Skin of body (tissue), 3 donors: ENCODE measurements around the gene SPTBN4. TPM values are rescaled to one million over a fixed set of nuclear protein-coding genes. Genes with fewer than 3 reads are reported as not detected.
"Not testable (repeated sequence)": the region's sequence is repeated elsewhere in the genome, so short reads cannot be mapped to it uniquely, and the experiment has no call there.

Source experiments
- DNase-seq: peaks from one replicate; lab custom pipeline; 2025; lab: John Stamatoyannopoulos, UW
- small RNA-seq: library from RNA; depleted of rRNA; stranded (forward); fragments of <200 nt; gene quantifications from one replicate; pipeline ENCODE3, GENCODE V24; 2014; ENCODE audit warnings: low replicate concordance
- total RNA-seq: library from RNA; depleted of rRNA; stranded (reverse); fragments of >200 nt; gene quantifications from one replicate; pipeline ENCODE4 v1.2.3, GENCODE V29; 2014

The SPTBN4 gene
- total RNA-seq, 1 donor from 2014 or later = 1.2 TPM

DNA sequence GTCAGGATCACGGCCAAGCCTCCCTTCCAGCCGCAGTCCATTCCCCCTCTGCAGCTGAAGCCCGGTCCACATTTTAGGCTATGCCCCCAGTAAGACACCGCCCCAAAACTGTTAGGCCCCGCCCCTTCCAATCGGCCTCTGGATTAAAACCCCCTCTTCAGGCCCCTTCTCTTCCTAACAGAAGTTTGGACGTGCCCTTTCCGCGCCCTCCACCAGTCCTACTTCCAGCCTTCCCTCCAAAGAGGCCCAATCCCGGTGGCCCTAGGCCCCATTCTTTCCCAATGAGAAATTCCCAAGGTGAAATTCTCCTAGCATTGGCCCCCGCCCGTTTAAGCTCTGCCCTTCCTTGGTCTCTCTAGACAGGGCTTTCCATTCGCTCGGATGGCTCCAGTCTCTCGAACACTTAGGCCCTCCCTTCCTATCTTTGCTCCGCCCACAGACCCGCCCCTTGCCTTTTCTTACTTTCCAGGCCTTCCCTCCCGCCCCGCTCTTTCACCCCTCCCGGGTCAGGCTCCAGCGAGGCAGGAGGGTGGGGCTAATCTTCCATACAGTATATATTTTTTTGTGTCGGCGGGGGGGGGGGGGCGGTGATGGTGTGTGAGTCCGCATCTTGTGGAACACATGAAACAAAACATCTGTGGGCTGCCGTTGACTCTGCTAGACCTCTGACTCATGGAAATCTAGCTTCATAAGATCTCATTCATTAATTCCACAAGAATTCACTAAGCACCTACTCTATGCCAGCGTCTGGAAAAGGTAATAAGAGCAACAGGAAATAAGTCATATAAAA lies 148.0 kb downstream of the SPTBN4 start:
- peak; percentile 92 for DNase-seq

DNA sequence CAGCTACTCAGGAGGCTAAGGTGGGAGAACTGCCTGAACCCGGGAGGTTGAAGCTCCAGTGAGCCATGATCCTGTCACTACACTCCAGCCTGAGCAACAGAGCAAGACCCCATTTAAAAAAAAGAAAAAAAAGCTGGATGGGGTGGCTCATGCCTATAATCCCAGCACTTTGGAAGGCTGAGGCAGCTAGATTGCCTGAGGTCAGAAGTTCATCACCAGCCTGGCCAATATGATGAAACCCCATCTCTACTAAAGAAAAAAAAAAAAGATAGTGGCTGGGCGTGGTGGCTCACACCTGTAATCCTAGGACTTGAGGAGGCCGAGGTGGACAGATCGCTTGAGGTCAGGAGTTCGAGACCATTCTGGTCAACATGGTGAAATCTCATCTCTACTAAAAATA lies 149.4 kb downstream of the SPTBN4 start:
- DNase-seq = no peak

DNA sequence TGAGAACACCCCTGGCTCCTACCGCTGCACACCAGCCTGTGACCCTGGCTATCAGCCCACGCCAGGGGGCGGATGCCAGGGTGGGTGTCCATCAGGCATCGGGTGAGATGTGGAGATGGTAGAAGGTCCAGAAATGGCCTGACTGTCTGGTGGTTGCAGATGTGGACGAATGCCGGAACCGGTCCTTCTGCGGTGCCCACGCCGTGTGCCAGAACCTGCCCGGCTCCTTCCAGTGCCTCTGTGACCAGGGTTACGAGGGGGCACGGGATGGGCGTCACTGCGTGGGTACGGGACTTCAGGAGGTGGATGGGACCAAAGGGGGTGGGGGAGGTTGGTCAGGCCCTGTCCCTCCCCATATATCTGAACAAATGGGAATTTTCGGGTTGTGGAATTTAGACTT lies 150.1 kb downstream of the SPTBN4 start:
- no peak for DNase-seq

DNA sequence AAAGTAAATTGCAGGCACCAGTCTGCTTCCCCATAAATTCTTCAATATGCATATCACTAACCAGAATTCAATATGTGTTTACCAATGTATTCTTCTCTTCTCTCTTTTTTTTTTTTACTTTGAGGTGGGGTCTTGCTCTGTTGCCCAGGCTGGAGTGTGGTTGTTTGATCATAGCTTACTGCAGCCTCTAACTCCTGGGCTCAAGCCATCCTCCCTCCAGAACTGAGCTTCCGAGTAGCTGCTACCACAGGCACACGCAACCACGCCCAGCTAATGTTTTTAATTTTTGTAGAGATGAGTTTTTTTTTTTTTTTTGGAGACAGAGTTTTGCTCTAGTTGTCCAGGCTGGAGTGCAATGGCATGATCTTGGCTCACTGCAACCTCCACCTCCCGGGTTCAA lies 151.2 kb downstream of the SPTBN4 start:
- no peak for DNase-seq

DNA sequence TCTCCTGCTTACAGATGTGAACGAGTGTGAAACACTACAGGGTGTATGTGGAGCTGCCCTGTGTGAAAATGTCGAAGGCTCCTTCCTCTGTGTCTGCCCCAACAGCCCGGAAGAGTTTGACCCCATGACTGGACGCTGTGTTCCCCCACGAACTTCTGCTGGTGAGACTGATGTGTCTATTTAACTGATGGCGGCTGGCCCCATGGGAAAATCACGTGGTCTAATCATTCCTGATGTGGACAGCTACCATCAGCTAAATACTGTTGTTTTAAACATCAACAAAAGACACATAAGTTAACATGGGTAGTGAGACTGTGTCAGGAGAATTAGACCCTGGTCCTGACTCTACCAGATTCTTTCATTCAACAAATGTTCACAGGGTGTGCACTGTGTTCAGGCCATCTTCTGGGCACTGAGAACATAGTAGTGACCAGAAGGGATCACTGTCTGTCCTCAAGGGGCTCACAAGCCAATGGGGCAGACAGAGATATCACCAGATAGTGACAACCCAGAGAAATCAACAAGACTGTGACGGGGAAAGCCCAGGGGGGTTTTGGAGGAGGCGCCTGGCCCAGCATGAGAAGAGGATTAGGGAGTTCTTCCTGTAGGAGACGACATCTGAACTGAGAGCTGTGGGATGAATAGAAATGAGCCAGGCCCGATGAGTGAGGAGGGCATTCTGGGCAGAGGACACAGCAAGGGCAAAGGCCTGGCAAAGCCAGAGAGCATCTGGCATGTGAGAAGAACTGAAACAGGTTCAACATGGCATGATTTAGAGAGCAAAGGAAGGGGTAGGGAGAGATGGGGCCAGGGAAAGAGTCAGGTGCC lies 152.7 kb downstream of the SPTBN4 start:
- DNase-seq = no peak

DNA sequence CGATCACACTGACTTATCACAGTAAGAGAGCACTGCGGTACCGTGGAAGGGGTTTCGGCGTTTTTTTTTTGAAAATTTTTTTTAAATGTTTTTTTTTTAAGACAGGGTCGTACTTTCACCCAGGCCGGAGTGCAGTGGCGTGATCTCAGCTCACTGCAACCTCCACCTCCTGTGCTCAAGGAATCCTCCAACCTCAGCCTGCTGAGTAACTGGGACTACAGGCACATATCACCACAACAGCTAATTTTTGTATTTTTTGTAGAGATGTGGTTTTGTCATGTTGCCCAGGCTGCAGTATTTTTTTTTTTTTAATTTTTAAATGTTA lies 153.3 kb downstream of the SPTBN4 start:
- no peak for DNase-seq

DNA sequence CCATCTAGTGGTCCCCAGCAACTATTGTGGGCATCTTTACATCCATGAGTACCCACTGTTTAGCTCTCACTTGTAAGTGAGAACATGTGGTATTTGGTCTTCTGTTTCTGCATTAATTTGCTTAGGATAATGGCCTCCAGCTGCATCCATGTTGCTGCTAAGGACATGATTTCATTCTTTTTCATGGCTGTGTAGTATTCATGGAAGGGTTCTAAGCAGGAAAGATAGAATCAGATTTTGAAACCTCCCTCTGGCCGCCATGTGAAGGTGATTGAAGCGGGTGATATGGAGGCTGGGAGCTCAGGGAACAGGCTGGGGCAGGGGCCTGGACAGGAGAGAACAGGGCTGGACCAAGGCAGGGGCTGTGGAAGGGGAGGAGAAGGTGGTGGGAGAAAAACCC lies 154.5 kb downstream of the SPTBN4 start:
- DNase-seq = no peak

DNA sequence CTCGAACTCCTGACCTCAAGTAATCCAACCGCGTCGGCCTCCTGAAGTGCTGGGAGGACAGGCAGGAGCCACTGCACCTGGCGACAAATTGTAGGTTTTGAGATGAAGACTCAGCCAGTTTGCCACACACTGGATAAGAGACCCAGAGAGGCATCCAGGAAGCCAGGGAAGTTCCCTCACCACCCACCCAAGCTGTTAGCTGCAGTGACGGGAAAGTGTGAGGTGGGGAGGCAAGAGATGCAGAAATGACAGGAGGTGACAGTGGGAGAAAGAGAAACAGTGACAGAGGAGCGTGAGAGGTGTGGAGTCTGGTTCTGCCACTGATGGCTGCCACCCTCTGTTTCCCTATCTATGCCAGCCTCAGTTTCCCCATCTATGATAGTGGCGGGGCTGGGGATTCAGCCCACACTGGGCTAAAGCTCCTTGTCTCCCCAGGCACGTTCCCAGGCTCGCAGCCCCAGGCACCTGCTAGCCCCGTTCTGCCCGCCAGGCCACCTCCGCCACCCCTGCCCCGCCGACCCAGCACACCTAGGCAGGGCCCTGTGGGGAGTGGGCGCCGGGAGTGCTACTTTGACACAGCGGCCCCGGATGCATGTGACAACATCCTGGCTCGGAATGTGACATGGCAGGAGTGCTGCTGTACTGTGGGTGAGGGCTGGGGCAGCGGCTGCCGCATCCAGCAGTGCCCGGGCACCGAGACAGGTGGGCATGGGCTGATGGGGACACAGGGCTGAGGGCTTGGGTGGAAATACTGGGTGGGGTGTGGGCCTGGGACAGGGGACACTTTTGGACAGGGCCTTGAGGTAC lies 155.4 kb downstream of the SPTBN4 start:
- DNase-seq = no peak

DNA sequence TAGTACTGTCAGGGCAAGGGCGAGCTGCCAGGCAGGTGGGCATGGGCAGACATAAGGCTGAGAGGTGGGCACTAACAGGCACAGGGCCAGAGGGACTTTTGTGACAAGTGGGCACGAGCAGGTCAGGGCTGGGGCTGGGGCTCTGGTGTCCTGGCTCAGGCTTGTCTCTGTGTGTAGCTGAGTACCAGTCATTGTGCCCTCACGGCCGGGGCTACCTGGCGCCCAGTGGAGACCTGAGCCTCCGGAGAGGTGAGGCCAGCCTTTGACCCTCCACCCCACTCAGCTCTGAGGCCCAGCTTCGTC lies 155.9 kb downstream of the SPTBN4 start:
- DNase-seq = no peak

DNA sequence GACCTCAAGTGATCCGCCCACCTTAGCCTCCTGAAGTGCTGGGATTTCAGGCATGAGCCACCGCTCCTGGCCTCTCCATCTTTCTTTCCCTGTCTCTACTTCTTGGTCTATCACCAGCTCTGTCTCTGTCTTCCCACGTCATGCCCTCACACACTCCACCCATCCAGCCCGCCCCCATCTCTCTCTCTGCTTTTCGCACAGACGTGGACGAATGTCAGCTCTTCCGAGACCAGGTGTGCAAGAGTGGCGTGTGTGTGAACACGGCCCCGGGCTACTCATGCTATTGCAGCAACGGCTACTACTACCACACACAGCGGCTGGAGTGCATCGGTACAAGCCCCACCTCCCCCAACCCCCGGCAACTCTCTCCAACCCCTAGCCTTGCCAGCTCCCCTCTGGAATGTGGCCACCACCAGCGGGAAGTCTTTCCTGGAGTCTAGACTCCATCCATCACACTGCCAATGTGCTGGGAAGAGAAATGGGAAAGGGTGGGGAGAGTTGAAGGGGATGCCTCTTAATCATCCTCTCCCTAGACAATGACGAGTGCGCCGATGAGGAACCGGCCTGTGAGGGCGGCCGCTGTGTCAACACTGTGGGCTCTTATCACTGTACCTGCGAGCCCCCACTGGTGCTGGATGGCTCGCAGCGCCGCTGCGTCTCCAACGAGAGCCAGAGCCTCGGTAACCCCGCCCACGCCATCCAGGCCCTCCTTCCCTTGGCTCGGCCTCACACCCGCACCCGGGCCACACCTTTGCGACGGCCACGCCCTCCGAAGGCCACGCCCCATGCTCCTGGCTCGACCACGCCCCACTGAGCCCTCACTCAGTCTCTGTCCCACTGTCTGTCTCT lies 156.8 kb downstream of the SPTBN4 start:
- no peak for DNase-seq

DNA sequence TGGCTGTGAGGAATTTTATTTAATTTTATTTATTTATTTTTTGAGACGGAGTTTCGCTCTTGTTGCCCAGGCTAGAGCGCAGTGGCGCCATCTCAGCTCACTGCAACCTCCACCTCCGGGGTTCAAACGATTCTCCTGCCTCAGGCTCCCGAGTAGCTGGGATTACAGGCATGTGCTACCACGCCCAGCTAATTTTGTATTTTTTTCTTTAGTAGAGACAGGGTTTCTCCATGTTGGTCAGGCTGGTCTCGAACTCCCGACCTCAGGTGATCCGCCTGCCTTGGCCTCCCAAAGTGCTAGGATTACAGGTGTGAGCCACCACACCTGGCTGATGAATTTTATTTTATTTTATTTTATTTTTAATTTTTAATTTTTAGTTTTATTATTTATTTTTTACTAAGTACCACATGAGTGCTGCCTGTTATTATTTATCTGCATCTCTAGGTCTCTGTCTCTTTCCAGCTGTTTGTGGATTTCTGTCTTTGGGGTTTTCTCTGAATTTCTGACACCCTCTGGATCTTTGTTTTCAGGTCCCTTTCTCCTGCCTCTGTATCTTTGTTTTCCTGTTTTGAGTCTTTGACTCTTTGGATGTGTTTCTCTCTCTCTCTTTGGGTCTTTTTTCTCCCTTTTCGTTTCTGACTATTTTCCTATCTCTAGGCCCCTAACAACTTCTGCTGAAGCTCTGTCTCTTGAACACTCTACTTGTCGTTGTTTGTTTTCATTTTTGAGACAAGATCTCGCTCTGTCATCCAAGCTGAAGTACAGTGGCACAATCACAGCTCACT lies 157.8 kb downstream of the SPTBN4 start:
- not testable (repeated sequence) for DNase-seq

DNA sequence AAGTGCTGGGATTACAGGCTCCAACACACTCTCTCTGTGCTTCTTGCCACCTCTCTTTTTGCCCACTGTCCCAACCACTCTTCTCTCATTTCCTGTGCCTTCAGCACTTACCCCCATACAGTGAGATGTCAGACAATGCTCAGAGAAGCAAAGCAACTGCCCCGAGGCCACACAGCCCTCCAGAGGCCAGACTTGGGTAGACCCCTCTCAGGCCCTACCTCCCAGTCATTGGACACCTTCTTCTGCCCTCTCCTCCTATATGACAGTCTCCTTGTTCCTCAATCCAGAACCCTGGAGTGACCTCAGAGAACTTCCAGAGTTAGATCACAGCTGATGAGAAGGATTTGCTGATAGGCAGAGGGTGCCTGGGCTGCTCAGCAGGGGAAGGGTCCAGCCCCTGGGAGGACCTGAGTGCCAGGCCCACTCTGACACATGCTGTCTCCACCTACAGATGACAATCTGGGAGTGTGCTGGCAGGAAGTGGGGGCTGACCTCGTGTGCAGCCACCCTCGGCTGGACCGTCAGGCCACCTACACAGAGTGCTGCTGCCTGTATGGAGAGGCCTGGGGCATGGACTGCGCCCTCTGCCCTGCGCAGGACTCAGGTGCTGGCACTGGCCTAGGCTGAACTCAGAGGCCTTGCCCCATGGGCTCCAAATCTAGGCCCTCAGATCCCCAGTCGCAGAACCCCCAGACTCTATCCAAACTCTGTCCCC lies 158.8 kb downstream of the SPTBN4 start:
- no peak for DNase-seq

Small RNAs within 50 kb of the gene (small RNA-seq; reads per million reads assigned to genes)
- gene RF00017 = not detected

Other genes with a start within 250 kb of the SPTBN4 start
- gene TTC9B, start 248.6 kb upstream of the SPTBN4 start, total RNA-seq = not detected
- 0.39 TPM for gene CCNP, start 240.3 kb upstream of the SPTBN4 start, total RNA-seq
- 94.4 TPM for gene AKT2, start 181.7 kb upstream of the SPTBN4 start, total RNA-seq
- gene C19orf47, start 118.6 kb upstream of the SPTBN4 start, total RNA-seq = 8.2 TPM
- 137 TPM for gene PLD3, start 118.3 kb upstream of the SPTBN4 start, total RNA-seq
- gene HIPK4, start 76.8 kb upstream of the SPTBN4 start, total RNA-seq = 0.10 TPM
- 5.2 TPM for gene PRX, start 53.6 kb upstream of the SPTBN4 start, total RNA-seq
- 10.6 TPM for gene SERTAD1, start 41.0 kb upstream of the SPTBN4 start, total RNA-seq
- gene SERTAD3, start 22.7 kb upstream of the SPTBN4 start, total RNA-seq = 30.8 TPM
- 107 TPM for gene BLVRB, start 1.3 kb upstream of the SPTBN4 start, total RNA-seq
- 12.3 TPM for gene SHKBP1, start 109.9 kb downstream of the SPTBN4 start, total RNA-seq
- 72.0 TPM for gene LTBP4, start 134.4 kb downstream of the SPTBN4 start, total RNA-seq
- 17.6 TPM for gene NUMBL, start 223.7 kb downstream of the SPTBN4 start, total RNA-seq
- gene COQ8B, start 249.9 kb downstream of the SPTBN4 start, total RNA-seq = 18.6 TPM